GM12873 (cell line): Measurements from ENCODE around the gene TM9SF2.

ENCODE experiments used
- CTCF ChIP-seq: IDR thresholded peaks from 2 replicates; pipeline ENCODE4 v1.5.1; 2012; ENCODE audit warnings: low read depth, mild to moderate bottlenecking, moderate library complexity, low read length, control low read depth; ENCODE audit not compliant: insufficient read depth; ENCODE audit errors: missing control alignments

Gene TM9SF2

GRCh38 chr13:99526549-99526948 is 25.3 kb downstream of the TM9SF2 start:
- TF ChIP-seq CTCF = no peak

GRCh38 chr13:99527301-99527700 is 26.0 kb downstream of the TM9SF2 start:
- TF ChIP-seq CTCF = no peak

GRCh38 chr13:99528547-99528946 is 27.3 kb downstream of the TM9SF2 start:
- peak; percentile 55 for TF ChIP-seq CTCF

- no peak for TF ChIP-seq CTCF
These were observed 34.8 kb downstream of the TM9SF2 start for GRCh38 chr13:99536023-99536422.

GRCh38 chr13:99540530-99540929 is 39.3 kb downstream of the TM9SF2 start:
- no peak for TF ChIP-seq CTCF

- TF ChIP-seq CTCF = no peak
These were observed 41.6 kb downstream of the TM9SF2 start for GRCh38 chr13:99542788-99543406.

- no peak for TF ChIP-seq CTCF
These were observed 44.1 kb downstream of the TM9SF2 start for GRCh38 chr13:99545361-99545760.

- TF ChIP-seq CTCF = no peak
These were observed 44.7 kb downstream of the TM9SF2 start for GRCh38 chr13:99545979-99546378.
